ENCODE measurements around the gene IMPA2. TPM values are rescaled to one million over a fixed set of nuclear protein-coding genes. Genes with fewer than 3 reads are reported as not detected.

IMPA2 gene
- total and polyA plus RNA-seq, 2 of the 13 experiments (the other 11 are each of a cell fraction or from before 2014, with no cell fraction given): 37.8 to 71.8 TPM

DNA sequence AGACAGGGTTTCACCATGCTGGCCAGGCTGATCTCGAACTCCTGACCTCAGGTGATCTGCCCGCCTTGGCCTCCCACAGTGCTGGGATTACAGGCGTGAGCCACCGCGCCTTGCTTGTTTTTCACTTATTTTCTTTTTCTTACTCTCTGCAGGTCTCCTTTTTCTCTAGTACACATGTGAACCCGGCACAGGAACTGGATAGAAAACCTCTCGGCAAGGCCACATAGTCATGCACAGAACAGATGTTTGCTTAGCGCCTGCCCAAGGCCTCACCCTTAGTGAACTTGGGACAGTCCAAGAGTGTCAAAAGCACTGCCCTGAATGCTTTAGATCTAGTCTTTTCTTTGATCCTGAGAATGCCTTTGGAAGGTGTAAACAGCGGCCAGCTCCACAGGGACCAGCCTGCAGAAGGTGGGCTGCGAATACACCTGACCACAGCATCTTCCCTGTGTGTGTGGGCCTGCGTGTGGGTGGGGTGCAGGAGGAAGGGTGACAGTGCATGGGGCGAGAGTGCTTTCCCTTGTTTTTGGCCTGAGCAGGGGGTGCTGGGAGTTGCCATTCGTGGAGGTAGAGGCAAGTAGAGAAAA, 27.0 kb downstream of the IMPA2 start (continued):
- TF ChIP-seq NR2C2 (CRISPR knock-in tag; IDR thresholded peaks at IDR 0.05; ENCODE audit: borderline replicate concordance) (peak; percentile 35; the same call in 1 of the 2 replicates), MTF2 (CRISPR knock-in tag; IDR thresholded peaks at IDR 0.05; ENCODE audit: borderline replicate concordance) (no peak), MEIS1 (CRISPR knock-in tag; IDR thresholded peaks at IDR 0.05; ENCODE audit: borderline replicate concordance) (peak; percentile 65; the same call in 1 of the 2 replicates), ZNF235 (CRISPR knock-in tag; IDR thresholded peaks at IDR 0.05; ENCODE audit: borderline replicate concordance) (no peak), ASH2L (IDR thresholded peaks at IDR 0.05; ENCODE audit: insufficient read length, low read depth, low read length) (no peak), PHB2 (IDR thresholded peaks at IDR 0.05; ENCODE audit: partially characterized antibody) (no peak), ZNF7 (CRISPR knock-in tag; IDR thresholded peaks at IDR 0.05) (no peak), POLR2G (IDR thresholded peaks at IDR 0.05; ENCODE audit: low read depth, low read length) (no peak), ZSCAN22 (CRISPR knock-in tag; IDR thresholded peaks at IDR 0.05) (no peak), ZNF766 (CRISPR knock-in tag; IDR thresholded peaks at IDR 0.05; ENCODE audit: borderline replicate concordance) (0 out of 2 replicates have a peak, but pooled peaks have one; percentile 49), THYN1 (CRISPR knock-in tag; IDR thresholded peaks at IDR 0.05; ENCODE audit: borderline replicate concordance, low read depth) (no peak), ATRX (CRISPR knock-in tag; IDR thresholded peaks at IDR 0.05; ENCODE audit: borderline replicate concordance) (no peak), ZNF598 (CRISPR knock-in tag; IDR thresholded peaks at IDR 0.05; ENCODE audit: borderline replicate concordance) (peak; percentile 52; the same call in 1 of the 2 replicates), GLI4 (CRISPR knock-in tag; IDR thresholded peaks at IDR 0.05; ENCODE audit: borderline replicate concordance) (no peak), ZNF3 (CRISPR knock-in tag; IDR thresholded peaks at IDR 0.05) (peak; percentile 98), ZC3H13 (CRISPR knock-in tag; IDR thresholded peaks at IDR 0.05) (no peak), SMAD1 (CRISPR knock-in tag; IDR thresholded peaks at IDR 0.05; ENCODE audit: borderline replicate concordance, low read depth) (0 out of 2 replicates have a peak, but pooled peaks have one; percentile 36)
- TF ChIP-seq, protein P1, sequence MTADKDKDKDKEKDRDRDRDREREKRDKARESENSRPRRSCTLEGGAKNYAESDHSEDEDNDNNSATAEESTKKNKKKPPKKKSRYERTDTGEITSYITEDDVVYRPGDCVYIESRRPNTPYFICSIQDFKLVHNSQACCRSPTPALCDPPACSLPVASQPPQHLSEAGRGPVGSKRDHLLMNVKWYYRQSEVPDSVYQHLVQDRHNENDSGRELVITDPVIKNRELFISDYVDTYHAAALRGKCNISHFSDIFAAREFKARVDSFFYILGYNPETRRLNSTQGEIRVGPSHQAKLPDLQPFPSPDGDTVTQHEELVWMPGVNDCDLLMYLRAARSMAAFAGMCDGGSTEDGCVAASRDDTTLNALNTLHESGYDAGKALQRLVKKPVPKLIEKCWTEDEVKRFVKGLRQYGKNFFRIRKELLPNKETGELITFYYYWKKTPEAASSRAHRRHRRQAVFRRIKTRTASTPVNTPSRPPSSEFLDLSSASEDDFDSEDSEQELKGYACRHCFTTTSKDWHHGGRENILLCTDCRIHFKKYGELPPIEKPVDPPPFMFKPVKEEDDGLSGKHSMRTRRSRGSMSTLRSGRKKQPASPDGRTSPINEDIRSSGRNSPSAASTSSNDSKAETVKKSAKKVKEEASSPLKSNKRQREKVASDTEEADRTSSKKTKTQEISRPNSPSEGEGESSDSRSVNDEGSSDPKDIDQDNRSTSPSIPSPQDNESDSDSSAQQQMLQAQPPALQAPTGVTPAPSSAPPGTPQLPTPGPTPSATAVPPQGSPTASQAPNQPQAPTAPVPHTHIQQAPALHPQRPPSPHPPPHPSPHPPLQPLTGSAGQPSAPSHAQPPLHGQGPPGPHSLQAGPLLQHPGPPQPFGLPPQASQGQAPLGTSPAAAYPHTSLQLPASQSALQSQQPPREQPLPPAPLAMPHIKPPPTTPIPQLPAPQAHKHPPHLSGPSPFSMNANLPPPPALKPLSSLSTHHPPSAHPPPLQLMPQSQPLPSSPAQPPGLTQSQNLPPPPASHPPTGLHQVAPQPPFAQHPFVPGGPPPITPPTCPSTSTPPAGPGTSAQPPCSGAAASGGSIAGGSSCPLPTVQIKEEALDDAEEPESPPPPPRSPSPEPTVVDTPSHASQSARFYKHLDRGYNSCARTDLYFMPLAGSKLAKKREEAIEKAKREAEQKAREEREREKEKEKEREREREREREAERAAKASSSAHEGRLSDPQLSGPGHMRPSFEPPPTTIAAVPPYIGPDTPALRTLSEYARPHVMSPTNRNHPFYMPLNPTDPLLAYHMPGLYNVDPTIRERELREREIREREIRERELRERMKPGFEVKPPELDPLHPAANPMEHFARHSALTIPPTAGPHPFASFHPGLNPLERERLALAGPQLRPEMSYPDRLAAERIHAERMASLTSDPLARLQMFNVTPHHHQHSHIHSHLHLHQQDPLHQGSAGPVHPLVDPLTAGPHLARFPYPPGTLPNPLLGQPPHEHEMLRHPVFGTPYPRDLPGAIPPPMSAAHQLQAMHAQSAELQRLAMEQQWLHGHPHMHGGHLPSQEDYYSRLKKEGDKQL (CRISPR knock-in tag; IDR thresholded peaks at IDR 0.05; ENCODE audit: low read depth): peak; percentile 92
- TF ChIP-seq, protein P2, sequence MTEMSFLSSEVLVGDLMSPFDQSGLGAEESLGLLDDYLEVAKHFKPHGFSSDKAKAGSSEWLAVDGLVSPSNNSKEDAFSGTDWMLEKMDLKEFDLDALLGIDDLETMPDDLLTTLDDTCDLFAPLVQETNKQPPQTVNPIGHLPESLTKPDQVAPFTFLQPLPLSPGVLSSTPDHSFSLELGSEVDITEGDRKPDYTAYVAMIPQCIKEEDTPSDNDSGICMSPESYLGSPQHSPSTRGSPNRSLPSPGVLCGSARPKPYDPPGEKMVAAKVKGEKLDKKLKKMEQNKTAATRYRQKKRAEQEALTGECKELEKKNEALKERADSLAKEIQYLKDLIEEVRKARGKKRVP (CRISPR knock-in tag; IDR thresholded peaks at IDR 0.05): no peak
- TF ChIP-seq, protein P3, sequence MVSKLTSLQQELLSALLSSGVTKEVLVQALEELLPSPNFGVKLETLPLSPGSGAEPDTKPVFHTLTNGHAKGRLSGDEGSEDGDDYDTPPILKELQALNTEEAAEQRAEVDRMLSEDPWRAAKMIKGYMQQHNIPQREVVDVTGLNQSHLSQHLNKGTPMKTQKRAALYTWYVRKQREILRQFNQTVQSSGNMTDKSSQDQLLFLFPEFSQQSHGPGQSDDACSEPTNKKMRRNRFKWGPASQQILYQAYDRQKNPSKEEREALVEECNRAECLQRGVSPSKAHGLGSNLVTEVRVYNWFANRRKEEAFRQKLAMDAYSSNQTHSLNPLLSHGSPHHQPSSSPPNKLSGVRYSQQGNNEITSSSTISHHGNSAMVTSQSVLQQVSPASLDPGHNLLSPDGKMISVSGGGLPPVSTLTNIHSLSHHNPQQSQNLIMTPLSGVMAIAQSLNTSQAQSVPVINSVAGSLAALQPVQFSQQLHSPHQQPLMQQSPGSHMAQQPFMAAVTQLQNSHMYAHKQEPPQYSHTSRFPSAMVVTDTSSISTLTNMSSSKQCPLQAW (CRISPR knock-in tag; IDR thresholded peaks at IDR 0.05): peak; percentile 63; the same call in 1 of the 2 replicates
- TF ChIP-seq, protein P4, sequence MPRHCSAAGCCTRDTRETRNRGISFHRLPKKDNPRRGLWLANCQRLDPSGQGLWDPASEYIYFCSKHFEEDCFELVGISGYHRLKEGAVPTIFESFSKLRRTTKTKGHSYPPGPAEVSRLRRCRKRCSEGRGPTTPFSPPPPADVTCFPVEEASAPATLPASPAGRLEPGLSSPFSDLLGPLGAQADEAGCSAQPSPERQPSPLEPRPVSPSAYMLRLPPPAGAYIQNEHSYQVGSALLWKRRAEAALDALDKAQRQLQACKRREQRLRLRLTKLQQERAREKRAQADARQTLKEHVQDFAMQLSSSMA (CRISPR knock-in tag; IDR thresholded peaks at IDR 0.05): no peak

Data from HepG2 (cell line).